ENCODE results near the gene CENPS.

CENPS gene

DNA sequence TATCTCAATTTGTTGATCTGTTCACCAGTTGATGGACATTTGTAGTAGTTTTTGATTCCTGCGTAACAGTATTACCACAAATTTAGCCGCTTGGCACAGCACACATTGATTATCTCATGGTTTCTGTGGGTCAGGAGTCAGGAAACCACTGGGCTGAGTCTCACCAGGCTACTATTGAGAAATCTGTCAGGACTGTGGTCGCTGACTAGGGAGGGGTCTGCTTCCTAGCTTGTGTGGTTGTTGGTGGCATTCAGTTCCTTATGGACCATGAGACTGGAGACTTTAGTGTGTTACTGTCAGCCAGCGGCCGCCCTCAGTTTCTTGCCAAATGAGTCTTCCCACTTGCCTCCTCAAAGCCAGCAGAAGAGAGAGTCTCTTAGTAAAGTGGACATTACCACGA, 54.3 kb downstream of the CENPS start:
- no peak overlapping the region for H3K4me3 ChIP-seq (ENCODE audit: low read depth, low read length)

DNA sequence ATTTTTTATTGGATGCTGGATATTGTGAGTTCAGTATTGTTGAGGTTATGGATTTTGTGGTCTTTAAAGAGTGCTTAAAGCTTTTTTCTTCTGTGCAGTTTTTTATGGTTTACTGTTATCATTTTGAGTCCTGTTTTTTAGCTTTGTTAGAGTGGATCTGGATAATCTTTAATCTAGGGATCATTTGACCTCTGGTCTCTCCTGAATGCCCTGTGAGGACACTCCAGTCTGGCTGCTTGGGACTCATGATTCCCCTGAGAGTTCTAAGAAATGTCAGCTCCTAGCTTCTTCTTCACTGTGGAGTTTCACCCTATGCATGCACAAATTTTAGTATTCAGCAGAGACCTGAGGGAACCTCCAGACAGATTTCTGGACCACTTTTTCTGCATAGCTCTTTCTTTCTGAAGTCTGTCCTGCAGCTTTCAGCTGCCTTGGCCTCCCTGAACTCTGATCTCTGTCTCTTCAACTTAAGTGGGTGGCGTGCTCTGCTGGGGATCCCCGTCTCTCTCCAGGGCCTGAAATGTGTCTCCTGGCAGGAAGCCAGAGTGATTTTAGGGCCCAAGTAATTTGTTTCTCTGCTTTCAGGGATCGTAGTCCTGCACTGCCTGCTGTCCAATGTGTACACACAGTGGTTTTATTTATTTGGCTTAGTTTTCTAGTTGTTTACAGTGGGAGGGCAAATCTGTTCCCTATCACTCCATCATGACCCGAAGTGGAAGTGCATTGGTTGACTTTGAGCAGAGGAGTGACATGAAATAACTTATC, 59.2 kb downstream of the CENPS start:
- TF ChIP-seq, protein P1, sequence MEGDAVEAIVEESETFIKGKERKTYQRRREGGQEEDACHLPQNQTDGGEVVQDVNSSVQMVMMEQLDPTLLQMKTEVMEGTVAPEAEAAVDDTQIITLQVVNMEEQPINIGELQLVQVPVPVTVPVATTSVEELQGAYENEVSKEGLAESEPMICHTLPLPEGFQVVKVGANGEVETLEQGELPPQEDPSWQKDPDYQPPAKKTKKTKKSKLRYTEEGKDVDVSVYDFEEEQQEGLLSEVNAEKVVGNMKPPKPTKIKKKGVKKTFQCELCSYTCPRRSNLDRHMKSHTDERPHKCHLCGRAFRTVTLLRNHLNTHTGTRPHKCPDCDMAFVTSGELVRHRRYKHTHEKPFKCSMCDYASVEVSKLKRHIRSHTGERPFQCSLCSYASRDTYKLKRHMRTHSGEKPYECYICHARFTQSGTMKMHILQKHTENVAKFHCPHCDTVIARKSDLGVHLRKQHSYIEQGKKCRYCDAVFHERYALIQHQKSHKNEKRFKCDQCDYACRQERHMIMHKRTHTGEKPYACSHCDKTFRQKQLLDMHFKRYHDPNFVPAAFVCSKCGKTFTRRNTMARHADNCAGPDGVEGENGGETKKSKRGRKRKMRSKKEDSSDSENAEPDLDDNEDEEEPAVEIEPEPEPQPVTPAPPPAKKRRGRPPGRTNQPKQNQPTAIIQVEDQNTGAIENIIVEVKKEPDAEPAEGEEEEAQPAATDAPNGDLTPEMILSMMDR (IDR thresholded peaks at IDR 0.05; ENCODE audit: low read depth, low read length): no peak
- H3K4me3 ChIP-seq (ENCODE audit: low read depth, low read length): no peak overlapping the region

More for the DNA sequence above, 54.3 kb downstream of the CENPS start:
- TF ChIP-seq, protein P1 (IDR thresholded peaks at IDR 0.05; ENCODE audit: low read depth, low read length): no peak

DNA sequence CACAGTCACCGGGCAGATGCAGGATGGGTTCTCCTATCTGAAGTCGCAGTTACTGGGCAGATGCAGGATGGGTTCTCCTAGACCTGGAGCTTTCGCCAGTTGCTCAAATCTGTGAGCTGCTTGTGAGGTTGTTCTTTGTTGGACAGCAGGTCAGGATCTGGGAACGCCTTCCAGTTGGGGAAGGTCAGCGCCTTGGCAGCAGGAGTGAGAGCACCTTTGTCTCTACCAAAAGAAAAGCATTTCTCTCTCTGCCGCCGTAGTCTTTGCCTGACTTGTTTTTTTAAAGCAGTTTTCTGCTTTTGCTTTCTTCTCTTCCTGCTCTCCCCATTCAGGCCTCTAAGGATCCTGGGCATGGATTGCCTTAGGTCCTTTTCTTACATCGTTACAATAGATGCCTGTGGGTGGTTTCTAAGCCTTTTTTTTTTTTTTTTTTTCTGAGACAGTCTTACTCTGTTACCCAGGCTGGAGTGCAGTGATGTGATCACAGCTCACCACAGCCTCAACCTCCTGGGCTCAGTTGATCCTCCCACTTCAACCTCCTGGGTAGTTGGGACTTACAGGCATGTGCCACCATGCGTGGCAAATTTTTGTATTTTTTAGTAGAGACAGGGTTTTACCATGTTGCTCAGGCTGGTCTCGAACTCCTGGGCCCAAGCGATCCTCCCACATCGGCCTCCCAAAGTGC, 60.2 kb downstream of the CENPS start:
- TF ChIP-seq, protein P1 (IDR thresholded peaks at IDR 0.05; ENCODE audit: low read depth, low read length): no peak
- H3K4me3 ChIP-seq (ENCODE audit: low read depth, low read length): no peak overlapping the region
